Lower leg skin (tissue), 3 donors: ENCODE measurements around the gene UNC45B.

ENCODE experiments used
- POLR2A ChIP-seq, 2 donors: fragments of 450-650 bp; IDR thresholded peaks; one replicate each; pipeline ENCODE4 v1.6.1; 2016 to 2017; ENCODE audit warnings: antibody characterized with exemption in 2 of 2, mild to moderate bottlenecking in 1 of 2, moderate library complexity in 1 of 2
- TF ChIP-seq, protein P1 (sequence below), 3 donors: fragments of 450-650 bp; IDR thresholded peaks; one replicate each; pipeline ENCODE4 v1.5.1; 2016; ENCODE audit warnings: antibody characterized with exemption in 3 of 3, mild to moderate bottlenecking in 3 of 3, moderate library complexity in 2 of 3

DNA sequence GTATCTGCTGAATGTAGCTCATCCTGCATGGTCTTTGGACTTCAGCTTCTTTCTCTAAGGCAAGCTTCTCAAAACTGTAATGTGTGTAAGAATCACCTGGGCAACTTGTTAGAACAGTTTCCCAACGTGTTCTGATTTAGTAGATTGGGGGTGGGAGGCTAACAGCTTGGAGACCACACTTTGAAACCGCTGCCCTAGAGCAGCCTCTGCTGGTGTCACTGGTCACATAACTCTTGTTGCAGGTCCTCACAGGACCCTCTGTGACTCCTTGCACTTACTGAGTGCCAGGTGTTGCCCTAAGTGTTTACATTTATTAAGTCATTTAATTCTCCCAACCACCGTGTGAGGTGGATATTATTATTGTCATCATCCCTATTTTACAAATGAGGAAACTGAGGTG lies 36.7 kb downstream of the UNC45B start:
- TF ChIP-seq, protein P1, sequence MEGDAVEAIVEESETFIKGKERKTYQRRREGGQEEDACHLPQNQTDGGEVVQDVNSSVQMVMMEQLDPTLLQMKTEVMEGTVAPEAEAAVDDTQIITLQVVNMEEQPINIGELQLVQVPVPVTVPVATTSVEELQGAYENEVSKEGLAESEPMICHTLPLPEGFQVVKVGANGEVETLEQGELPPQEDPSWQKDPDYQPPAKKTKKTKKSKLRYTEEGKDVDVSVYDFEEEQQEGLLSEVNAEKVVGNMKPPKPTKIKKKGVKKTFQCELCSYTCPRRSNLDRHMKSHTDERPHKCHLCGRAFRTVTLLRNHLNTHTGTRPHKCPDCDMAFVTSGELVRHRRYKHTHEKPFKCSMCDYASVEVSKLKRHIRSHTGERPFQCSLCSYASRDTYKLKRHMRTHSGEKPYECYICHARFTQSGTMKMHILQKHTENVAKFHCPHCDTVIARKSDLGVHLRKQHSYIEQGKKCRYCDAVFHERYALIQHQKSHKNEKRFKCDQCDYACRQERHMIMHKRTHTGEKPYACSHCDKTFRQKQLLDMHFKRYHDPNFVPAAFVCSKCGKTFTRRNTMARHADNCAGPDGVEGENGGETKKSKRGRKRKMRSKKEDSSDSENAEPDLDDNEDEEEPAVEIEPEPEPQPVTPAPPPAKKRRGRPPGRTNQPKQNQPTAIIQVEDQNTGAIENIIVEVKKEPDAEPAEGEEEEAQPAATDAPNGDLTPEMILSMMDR (IDR thresholded peaks at IDR 0.05): no peak
- TF ChIP-seq POLR2A (IDR thresholded peaks at IDR 0.05): no peak
